Airway epithelial cell (primary cell): ENCODE measurements around the gene BMERB1. TPM values are rescaled to one million over a fixed set of nuclear protein-coding genes. Genes with fewer than 3 reads are reported as not detected.

Experiments
- total RNA-seq: library from RNA; depleted of rRNA; stranded (reverse); fragments of >200 nt; gene quantifications from 2 replicates; pipeline ENCODE4 v1.2.3, GENCODE V29; 2015

The BMERB1 gene
- 4.6 and 8.1 TPM in 2 replicates for total RNA-seq

GRCh38 chr16:15434425-15435215 is at the start of gene BMERB1:
BMERB1 (plus strand) TSS chr16:15434588; CDS start chr16:15434654, 66 bp downstream.

GRCh38 chr16:15395631-15396508 is 38.5 kb upstream of the BMERB1 start, which contains the start of gene MPV17L:
MPV17L (plus strand) TSS chr16:15395754; CDS start chr16:15395898, 144 bp downstream.

Other genes starting within 250 kb of the BMERB1 start
- not detected in 2 replicates for gene NPIPA5, start 56.3 kb upstream of the BMERB1 start, total RNA-seq
- gene MPV17L, start 38.8 kb upstream of the BMERB1 start, total RNA-seq: 0.35 and 0.60 TPM in 2 replicates
- 9.6 and 13.9 TPM in 2 replicates for gene MARF1, start 208.6 kb downstream of the BMERB1 start, total RNA-seq
- 62.1 and 87.3 TPM in 2 replicates for gene NDE1, start 215.7 kb downstream of the BMERB1 start, total RNA-seq